DND-41 (cell line): ENCODE measurements around the gene TTR.

ENCODE experiments used
- EZH2 ChIP-seq: IDR thresholded peaks from 3 replicates; pipeline ENCODE4 v1.6.1; 2012; ENCODE audit warnings: borderline replicate concordance, low read depth, mild to moderate bottlenecking, moderate library complexity, low read length, inconsistent platforms; ENCODE audit not compliant: severe bottlenecking
- TF ChIP-seq, protein P1 (sequence below): IDR thresholded peaks from 2 replicates; pipeline ENCODE4 v1.5.1; 2012; ENCODE audit warnings: borderline replicate concordance, low read length, moderate library complexity, mild to moderate bottlenecking; ENCODE audit not compliant: poor library complexity, severe bottlenecking; ENCODE audit errors: extremely low read depth

DNA sequence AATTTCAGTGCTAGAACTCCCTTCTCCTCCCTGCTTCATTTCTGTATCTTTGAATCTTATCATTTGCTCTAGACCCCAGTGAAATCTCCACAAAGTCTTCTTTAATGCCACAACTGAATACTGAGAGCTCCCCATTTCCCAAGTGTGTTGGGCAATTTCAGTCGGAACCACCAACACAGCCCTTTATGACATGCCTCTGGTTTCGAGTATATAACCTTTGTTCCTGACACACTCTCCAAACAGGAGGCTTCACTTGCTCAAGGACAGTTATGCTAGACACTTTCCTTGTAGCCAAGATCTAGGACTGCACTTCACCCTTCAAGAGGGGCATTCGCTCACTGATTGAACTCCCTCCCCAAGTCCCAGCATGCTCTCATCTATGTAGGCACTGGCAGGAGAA lies 18.6 kb upstream of the TTR start:
- TF ChIP-seq, protein P1, sequence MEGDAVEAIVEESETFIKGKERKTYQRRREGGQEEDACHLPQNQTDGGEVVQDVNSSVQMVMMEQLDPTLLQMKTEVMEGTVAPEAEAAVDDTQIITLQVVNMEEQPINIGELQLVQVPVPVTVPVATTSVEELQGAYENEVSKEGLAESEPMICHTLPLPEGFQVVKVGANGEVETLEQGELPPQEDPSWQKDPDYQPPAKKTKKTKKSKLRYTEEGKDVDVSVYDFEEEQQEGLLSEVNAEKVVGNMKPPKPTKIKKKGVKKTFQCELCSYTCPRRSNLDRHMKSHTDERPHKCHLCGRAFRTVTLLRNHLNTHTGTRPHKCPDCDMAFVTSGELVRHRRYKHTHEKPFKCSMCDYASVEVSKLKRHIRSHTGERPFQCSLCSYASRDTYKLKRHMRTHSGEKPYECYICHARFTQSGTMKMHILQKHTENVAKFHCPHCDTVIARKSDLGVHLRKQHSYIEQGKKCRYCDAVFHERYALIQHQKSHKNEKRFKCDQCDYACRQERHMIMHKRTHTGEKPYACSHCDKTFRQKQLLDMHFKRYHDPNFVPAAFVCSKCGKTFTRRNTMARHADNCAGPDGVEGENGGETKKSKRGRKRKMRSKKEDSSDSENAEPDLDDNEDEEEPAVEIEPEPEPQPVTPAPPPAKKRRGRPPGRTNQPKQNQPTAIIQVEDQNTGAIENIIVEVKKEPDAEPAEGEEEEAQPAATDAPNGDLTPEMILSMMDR = no peak
- no peak for TF ChIP-seq EZH2
